ENCODE results near the gene PGRMC2.
"Not testable (repeated sequence)": the region's sequence is repeated elsewhere in the genome, so short reads cannot be mapped to it uniquely, and the experiment has no call there.

The PGRMC2 gene

GRCh38 chr4:128256539-128256938, 31.1 kb downstream of the PGRMC2 start:
- no peaks in the 10 kb centered on the region for H3K9me3 ChIP-seq (ENCODE audit: control extremely low read depth in 1 of 5, control insufficient read depth in 4 of 5, insufficient read depth in 2 of 5, low read depth in 1 of 5, low read length in 4 of 5)
- H3K4me3 ChIP-seq (ENCODE audit: control insufficient read depth in 1 of 7, extremely low read depth in 1 of 7, insufficient read depth in 4 of 7, low read depth in 2 of 7, low read length in 6 of 7): no peak overlapping the region
- no peaks in the 10 kb centered on the region for H3K4me1 ChIP-seq (ENCODE audit: control extremely low read depth in 1 of 4, control insufficient read depth in 4 of 4, insufficient read depth in 4 of 4, low read length in 3 of 4)
- no CpG with 5 or more reads among the region's 1 CpG for WGBS (ENCODE audit: insufficient coverage)
- H3K27ac ChIP-seq (ENCODE audit: insufficient read depth in 1 of 2, low read depth in 1 of 2, low read length in 2 of 2, poor library complexity in 1 of 2, severe bottlenecking in 2 of 2): no peak overlapping the region
- no peaks in the 10 kb centered on the region for H3K36me3 ChIP-seq (ENCODE audit: control insufficient read depth in 4 of 4, insufficient read depth in 4 of 4, low read length in 3 of 4)
- ChIA-PET POLR2A (no interaction called here), CTCF (no interaction called here)
- H3K27me3 ChIP-seq (replicated peaks in 2 of 5; ENCODE audit: control insufficient read depth in 4 of 5, insufficient read depth in 5 of 5, low read length in 4 of 5): no peaks in the 10 kb centered on the region
- DNase-seq: no peak

GRCh38 chr4:128255906-128256305, 31.7 kb downstream of the PGRMC2 start:
- H3K27me3 ChIP-seq (replicated peaks in 2 of 5; ENCODE audit: control insufficient read depth in 4 of 5, insufficient read depth in 5 of 5, low read length in 4 of 5): no peaks in the 10 kb centered on the region
- DNase-seq: no peak
- no peak overlapping the region for H3K4me3 ChIP-seq (ENCODE audit: control insufficient read depth in 1 of 7, extremely low read depth in 1 of 7, insufficient read depth in 4 of 7, low read depth in 2 of 7, low read length in 6 of 7)
- H3K4me1 ChIP-seq (ENCODE audit: control extremely low read depth in 1 of 4, control insufficient read depth in 4 of 4, insufficient read depth in 4 of 4, low read length in 3 of 4): no peaks in the 10 kb centered on the region
- no peaks in the 10 kb centered on the region for H3K36me3 ChIP-seq (ENCODE audit: control insufficient read depth in 4 of 4, insufficient read depth in 4 of 4, low read length in 3 of 4)
- ChIA-PET POLR2A (no interaction called here), CTCF (no interaction called here)
- 80% methylated on average over 1 of the region's 3 CpGs for WGBS (ENCODE audit: insufficient coverage)
- peaks cover 0 to 1% (median 0%) of the 10 kb centered on the region in 5 experiments for H3K9me3 ChIP-seq (ENCODE audit: control extremely low read depth in 1 of 5, control insufficient read depth in 4 of 5, insufficient read depth in 2 of 5, low read depth in 1 of 5, low read length in 4 of 5)
- no peak overlapping the region for H3K27ac ChIP-seq (ENCODE audit: insufficient read depth in 1 of 2, low read depth in 1 of 2, low read length in 2 of 2, poor library complexity in 1 of 2, severe bottlenecking in 2 of 2)

- no peak overlapping the region for H3K4me3 ChIP-seq (ENCODE audit: control insufficient read depth in 1 of 7, extremely low read depth in 1 of 7, insufficient read depth in 4 of 7, low read depth in 2 of 7, low read length in 6 of 7)
- H3K36me3 ChIP-seq (ENCODE audit: control insufficient read depth in 4 of 4, insufficient read depth in 4 of 4, low read length in 3 of 4): no peaks in the 10 kb centered on the region
- H3K27ac ChIP-seq (ENCODE audit: insufficient read depth in 1 of 2, low read depth in 1 of 2, low read length in 2 of 2, poor library complexity in 1 of 2, severe bottlenecking in 2 of 2): no peak overlapping the region
- no peaks in the 10 kb centered on the region for H3K27me3 ChIP-seq (replicated peaks in 2 of 5; ENCODE audit: control insufficient read depth in 4 of 5, insufficient read depth in 5 of 5, low read length in 4 of 5)
- CTCF ChIA-PET: no interaction called here
- DNase-seq: peak in 1 of 3 donors; percentile 3
- H3K9me3 ChIP-seq (ENCODE audit: control extremely low read depth in 1 of 5, control insufficient read depth in 4 of 5, insufficient read depth in 2 of 5, low read depth in 1 of 5, low read length in 4 of 5): peaks cover 0 to 18% (median 0%) of the 10 kb centered on the region in 5 experiments
- POLR2A ChIA-PET: no interaction called here
- 69% methylated on average over 2 of the region's 4 CpGs for WGBS (ENCODE audit: insufficient coverage)
- H3K4me1 ChIP-seq (ENCODE audit: control extremely low read depth in 1 of 4, control insufficient read depth in 4 of 4, insufficient read depth in 4 of 4, low read length in 3 of 4): no peaks in the 10 kb centered on the region
Observed at GRCh38 chr4:128249787-128250668, 37.6 kb downstream of the PGRMC2 start.

GRCh38 chr4:128247906-128248305, 39.7 kb downstream of the PGRMC2 start:
- H3K27me3 ChIP-seq (replicated peaks in 2 of 5; ENCODE audit: control insufficient read depth in 4 of 5, insufficient read depth in 5 of 5, low read length in 4 of 5): no peaks in the 10 kb centered on the region
- CTCF ChIA-PET: no interaction called here
- WGBS (ENCODE audit: insufficient coverage): no CpG with 5 or more reads among the region's 1 CpG
- H3K9me3 ChIP-seq (ENCODE audit: control extremely low read depth in 1 of 5, control insufficient read depth in 4 of 5, insufficient read depth in 2 of 5, low read depth in 1 of 5, low read length in 4 of 5): peaks cover 0 to 18% (median 0%) of the 10 kb centered on the region in 5 experiments
- H3K36me3 ChIP-seq (ENCODE audit: control insufficient read depth in 4 of 4, insufficient read depth in 4 of 4, low read length in 3 of 4): no peaks in the 10 kb centered on the region
- no peak overlapping the region for H3K27ac ChIP-seq (ENCODE audit: insufficient read depth in 1 of 2, low read depth in 1 of 2, low read length in 2 of 2, poor library complexity in 1 of 2, severe bottlenecking in 2 of 2)
- POLR2A ChIA-PET: no interaction called here
- H3K4me3 ChIP-seq (ENCODE audit: control insufficient read depth in 1 of 7, extremely low read depth in 1 of 7, insufficient read depth in 4 of 7, low read depth in 2 of 7, low read length in 6 of 7): no peak overlapping the region
- no peaks in the 10 kb centered on the region for H3K4me1 ChIP-seq (ENCODE audit: control extremely low read depth in 1 of 4, control insufficient read depth in 4 of 4, insufficient read depth in 4 of 4, low read length in 3 of 4)
- DNase-seq: no peak

GRCh38 chr4:128245391-128245790, 42.2 kb downstream of the PGRMC2 start:
- H3K4me1 ChIP-seq (ENCODE audit: control extremely low read depth in 1 of 4, control insufficient read depth in 4 of 4, insufficient read depth in 4 of 4, low read length in 3 of 4); H3K27me3 ChIP-seq (replicated peaks in 2 of 5; ENCODE audit: control insufficient read depth in 4 of 5, insufficient read depth in 5 of 5, low read length in 4 of 5); H3K36me3 ChIP-seq (ENCODE audit: control insufficient read depth in 4 of 4, insufficient read depth in 4 of 4, low read length in 3 of 4); H3K4me3 ChIP-seq (ENCODE audit: control insufficient read depth in 1 of 7, extremely low read depth in 1 of 7, insufficient read depth in 4 of 7, low read depth in 2 of 7, low read length in 6 of 7); POLR2A ChIA-PET; CTCF ChIA-PET; H3K27ac ChIP-seq (ENCODE audit: insufficient read depth in 1 of 2, low read depth in 1 of 2, low read length in 2 of 2, poor library complexity in 1 of 2, severe bottlenecking in 2 of 2); DNase-seq: not testable (repeated sequence)
- H3K9me3 ChIP-seq (ENCODE audit: control extremely low read depth in 1 of 5, control insufficient read depth in 4 of 5, insufficient read depth in 2 of 5, low read depth in 1 of 5, low read length in 4 of 5): peaks cover 0 to 19% (median 0%) of the 10 kb centered on the region in 5 experiments
- WGBS (ENCODE audit: insufficient coverage): 92% methylated on average over 5 of the region's 5 CpGs

- WGBS (ENCODE audit: insufficient coverage): 100% methylated on average over 1 of the region's 2 CpGs
- Histone ChIP-seq H3K27ac (ENCODE audit: insufficient read depth in 1 of 2, low read depth in 1 of 2, low read length in 2 of 2, poor library complexity in 1 of 2, severe bottlenecking in 2 of 2) (no peak overlapping the region), H3K4me3 (ENCODE audit: control insufficient read depth in 1 of 7, extremely low read depth in 1 of 7, insufficient read depth in 4 of 7, low read depth in 2 of 7, low read length in 6 of 7) (no peak overlapping the region), H3K36me3 (ENCODE audit: control insufficient read depth in 4 of 4, insufficient read depth in 4 of 4, low read length in 3 of 4) (no peaks in the 10 kb centered on the region), H3K4me1 (ENCODE audit: control extremely low read depth in 1 of 4, control insufficient read depth in 4 of 4, insufficient read depth in 4 of 4, low read length in 3 of 4) (no peaks in the 10 kb centered on the region), H3K27me3 (replicated peaks in 2 of 5; ENCODE audit: control insufficient read depth in 4 of 5, insufficient read depth in 5 of 5, low read length in 4 of 5) (no peaks in the 10 kb centered on the region), H3K9me3 (ENCODE audit: control extremely low read depth in 1 of 5, control insufficient read depth in 4 of 5, insufficient read depth in 2 of 5, low read depth in 1 of 5, low read length in 4 of 5) (peaks cover 0 to 16% (median 0%) of the 10 kb centered on the region in 5 experiments)
- ChIA-PET CTCF (no interaction called here), POLR2A (no interaction called here)
- DNase-seq: no peak
Observed at GRCh38 chr4:128244379-128244778, 43.2 kb downstream of the PGRMC2 start.

GRCh38 chr4:128242601-128243000, 45.0 kb downstream of the PGRMC2 start:
- Histone ChIP-seq H3K27ac (ENCODE audit: insufficient read depth in 1 of 2, low read depth in 1 of 2, low read length in 2 of 2, poor library complexity in 1 of 2, severe bottlenecking in 2 of 2) (no peak overlapping the region), H3K9me3 (ENCODE audit: control extremely low read depth in 1 of 5, control insufficient read depth in 4 of 5, insufficient read depth in 2 of 5, low read depth in 1 of 5, low read length in 4 of 5) (peaks cover 0 to 7% (median 0%) of the 10 kb centered on the region in 5 experiments), H3K4me1 (ENCODE audit: control extremely low read depth in 1 of 4, control insufficient read depth in 4 of 4, insufficient read depth in 4 of 4, low read length in 3 of 4) (no peaks in the 10 kb centered on the region), H3K36me3 (ENCODE audit: control insufficient read depth in 4 of 4, insufficient read depth in 4 of 4, low read length in 3 of 4) (no peaks in the 10 kb centered on the region), H3K27me3 (replicated peaks in 2 of 5; ENCODE audit: control insufficient read depth in 4 of 5, insufficient read depth in 5 of 5, low read length in 4 of 5) (no peaks in the 10 kb centered on the region), H3K4me3 (ENCODE audit: control insufficient read depth in 1 of 7, extremely low read depth in 1 of 7, insufficient read depth in 4 of 7, low read depth in 2 of 7, low read length in 6 of 7) (no peak overlapping the region)
- ChIA-PET CTCF (no interaction called here), POLR2A (no interaction called here)
- WGBS (ENCODE audit: insufficient coverage): 100% methylated on average over 2 of the region's 4 CpGs
- DNase-seq: no peak
